ENCODE data around the gene DHRS7C. TPM values are rescaled to one million over a fixed set of nuclear protein-coding genes. Genes with fewer than 3 reads are reported as not detected.
A peak's percentile ranks its signal among the peaks of the same experiment; 100 is the strongest.

DHRS7C gene
- polyA plus RNA-seq (ENCODE audit: insufficient read length in 4 of 4): not detected

DNA sequence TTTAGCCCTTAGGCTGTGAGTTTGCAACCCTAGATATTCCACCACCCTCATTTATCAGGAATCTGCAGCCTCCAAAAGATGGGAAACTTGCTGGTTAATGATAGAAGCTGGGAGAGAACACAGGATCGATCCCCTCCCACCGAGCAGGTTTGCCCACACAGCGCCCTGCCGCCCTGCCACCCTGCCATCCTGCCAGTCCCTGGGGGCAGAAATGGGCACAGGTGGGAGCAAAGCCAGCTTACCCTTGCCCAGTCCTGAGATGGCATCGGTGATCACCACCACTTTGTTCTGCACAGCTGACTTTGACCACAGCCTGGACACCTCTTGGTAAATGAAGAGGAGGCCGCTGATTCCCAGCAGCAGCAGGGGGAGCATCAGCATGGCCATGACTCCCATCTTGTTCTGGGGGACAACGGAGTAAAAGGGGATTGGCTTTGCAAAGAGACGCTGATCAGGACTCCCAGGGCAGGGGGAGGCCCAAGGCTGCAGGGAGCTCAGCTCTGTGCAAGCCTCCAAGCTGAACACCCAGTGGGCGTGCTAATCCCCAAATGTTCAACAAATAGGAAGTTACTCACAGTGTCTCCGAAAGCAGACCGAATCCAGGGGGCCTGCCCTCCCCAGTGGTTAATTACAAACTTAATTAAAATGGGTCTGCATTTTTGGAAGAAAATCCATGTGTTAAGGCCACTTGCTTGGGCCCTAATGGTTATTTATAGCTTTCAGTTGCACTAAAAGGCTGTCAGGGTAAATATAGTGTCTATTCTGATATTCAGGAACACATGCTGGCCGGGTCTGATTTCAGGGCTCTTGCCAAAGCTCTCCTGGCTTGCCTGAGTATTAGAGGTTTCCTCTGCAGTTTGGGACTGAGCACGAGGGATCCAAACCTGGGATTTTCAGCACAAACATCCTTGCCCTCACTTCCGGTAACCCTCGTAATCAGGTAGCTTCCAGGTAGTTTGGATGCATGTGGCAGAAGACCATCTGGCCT lies at the start of gene DHRS7C:
Gene DHRS7C (minus strand): TSS at position 704 of the 988 bp plus-strand sequence. CDS start 308 bp downstream, at position 396.
- no peak for DNase-seq (ENCODE audit: low read depth in 4 of 4, low spot score in 3 of 4)

DNA sequence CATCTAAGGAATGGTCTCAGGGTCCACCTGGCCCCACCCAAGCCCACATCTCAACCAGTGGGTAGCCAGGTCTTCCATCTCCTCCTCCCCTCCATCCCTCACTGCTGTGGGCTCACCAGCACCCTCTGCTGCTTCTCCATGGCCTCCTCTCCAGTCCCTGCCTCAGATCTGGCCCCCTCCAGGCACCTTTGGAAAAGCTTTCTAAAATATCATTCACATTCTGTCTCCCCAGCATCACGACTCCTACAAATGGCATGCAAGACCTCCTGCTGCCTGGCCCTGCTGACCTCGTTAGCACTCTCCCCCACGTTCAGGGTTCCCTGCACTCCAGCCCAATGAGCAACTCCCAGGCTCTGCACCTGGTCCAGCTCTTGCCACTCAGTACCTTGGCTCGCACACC lies 48.0 kb upstream of the DHRS7C start:
- no peak for DNase-seq (ENCODE audit: low read depth in 4 of 4, low spot score in 3 of 4)

- no peak for DNase-seq (ENCODE audit: low read depth in 4 of 4, low spot score in 3 of 4)
Observed at GRCh38 chr17:9837551-9838471, 46.4 kb upstream of the DHRS7C start.

DNA sequence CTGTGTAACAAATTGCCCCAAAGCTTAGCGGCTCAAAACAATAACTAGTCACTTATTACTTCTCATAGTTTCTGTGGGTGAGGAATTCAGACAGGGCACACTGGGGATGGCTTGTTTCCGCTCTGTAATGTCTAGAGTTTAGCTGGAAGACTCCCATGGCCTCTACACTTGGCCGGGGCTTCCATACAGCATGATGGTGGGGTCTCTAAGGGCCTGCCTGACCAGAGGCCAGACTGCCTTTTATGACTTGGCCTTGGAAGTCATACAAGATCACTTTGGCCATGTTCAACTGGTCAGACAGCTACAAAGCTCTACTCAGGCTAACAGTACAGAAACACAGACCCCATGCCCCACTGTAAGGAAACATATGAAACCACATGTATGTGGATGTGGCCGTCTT lies 42.5 kb upstream of the DHRS7C start:
- no peak for DNase-seq (ENCODE audit: low read depth in 4 of 4, low spot score in 3 of 4)

DNA sequence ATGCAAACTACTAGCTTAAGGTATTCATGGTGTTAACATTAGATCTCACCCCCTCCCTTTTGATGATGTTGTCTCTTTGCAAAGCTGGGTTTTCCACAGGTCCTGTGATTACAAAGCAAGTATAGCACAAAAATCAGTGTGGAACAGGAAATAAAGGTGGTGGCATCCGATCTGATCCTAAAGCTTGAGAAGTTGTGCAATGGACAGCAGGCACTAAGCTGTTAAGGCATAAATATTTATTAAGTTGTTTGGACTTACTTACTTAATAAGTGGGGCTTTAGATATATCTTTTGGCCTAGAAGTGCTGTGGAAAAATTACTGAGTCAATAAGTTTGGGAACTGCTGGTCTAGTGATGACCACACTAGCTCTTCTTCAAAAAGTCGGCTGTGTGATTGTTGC lies 39.3 kb upstream of the DHRS7C start:
- no peak for DNase-seq (ENCODE audit: low read depth in 4 of 4, low spot score in 3 of 4)

DNA sequence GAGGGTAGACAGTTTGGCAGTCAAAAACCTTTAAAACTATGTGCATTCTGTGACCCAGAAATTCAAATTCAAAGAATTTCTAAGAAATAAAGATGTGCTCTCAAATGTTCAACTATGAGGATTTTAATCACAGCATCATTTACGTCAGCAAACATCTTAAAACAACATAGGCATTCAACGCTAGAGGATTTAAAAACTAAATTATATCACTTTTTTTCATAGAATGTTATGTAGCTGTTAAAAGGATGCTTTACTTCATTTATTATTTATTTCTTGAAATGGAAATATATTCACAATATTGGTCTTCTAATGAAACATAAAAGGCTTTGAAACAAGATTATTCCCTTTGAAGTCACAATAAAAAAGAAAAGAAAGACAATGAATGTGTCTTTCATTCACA lies 38.0 kb upstream of the DHRS7C start:
- no peak for DNase-seq (ENCODE audit: low read depth in 4 of 4, low spot score in 3 of 4)

GRCh38 chr17:9828296-9829295 lies 37.2 kb upstream of the DHRS7C start:
- DNase-seq (ENCODE audit: low read depth in 4 of 4, low spot score in 3 of 4): no peak

DNA sequence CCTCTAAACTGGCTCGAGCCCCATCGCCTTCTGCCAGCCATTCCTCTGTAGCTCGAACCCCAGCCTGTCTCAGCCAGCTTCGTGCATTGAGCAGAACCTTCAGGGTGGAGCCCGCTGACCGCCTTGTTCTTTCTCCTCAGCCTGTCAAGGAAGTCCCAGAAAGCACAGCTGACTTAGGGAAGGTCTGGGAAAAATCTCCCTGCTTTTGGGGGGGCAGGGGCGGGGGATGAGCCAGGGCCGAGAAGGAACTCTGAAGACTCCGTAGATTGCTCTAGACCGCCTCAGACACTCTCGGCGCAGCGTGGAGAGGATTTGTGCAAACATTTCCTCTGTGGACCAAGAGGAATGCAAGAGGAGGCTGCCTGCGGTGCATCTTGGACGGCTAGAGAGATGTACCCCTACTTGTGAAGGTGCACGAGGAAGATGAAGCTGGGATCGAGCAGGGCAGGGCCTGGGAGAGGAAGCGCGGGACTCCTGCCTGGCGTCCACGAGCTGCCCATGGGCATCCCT lies 34.3 kb upstream of the DHRS7C start, which contains the start of gene GLP2R:
Gene GLP2R (plus strand): TSS at position 284 of the 510 bp plus-strand sequence. CDS start 140 bp downstream, at position 424.
- DNase-seq (ENCODE audit: low read depth in 4 of 4, low spot score in 3 of 4): no peak

- no peak for DNase-seq (ENCODE audit: low read depth in 4 of 4, low spot score in 3 of 4)
Observed at GRCh38 chr17:9824797-9825338, 33.5 kb upstream of the DHRS7C start.

DNA sequence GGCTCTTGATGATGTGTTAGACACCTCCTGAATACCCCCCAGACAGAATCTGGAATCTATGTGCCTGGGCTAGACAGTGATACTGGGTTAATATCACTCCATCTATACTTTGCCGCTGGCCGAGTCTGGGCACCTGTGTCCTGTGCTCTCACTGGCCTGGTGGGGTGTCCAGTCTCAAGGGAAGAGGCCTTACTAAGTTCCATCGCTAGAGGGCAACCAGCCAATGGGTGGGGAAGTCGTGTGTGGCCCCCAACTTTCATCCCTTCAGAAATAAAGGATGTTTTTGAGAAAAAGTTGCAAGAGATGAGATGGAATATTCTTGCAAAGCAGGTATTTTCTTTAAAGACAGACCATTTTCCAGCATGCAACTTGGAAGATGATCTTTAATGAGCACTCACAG lies 32.7 kb upstream of the DHRS7C start:
- DNase-seq (ENCODE audit: low read depth in 4 of 4, low spot score in 3 of 4): no peak

- DNase-seq (ENCODE audit: low read depth in 4 of 4, low spot score in 3 of 4): no peak
Observed at GRCh38 chr17:9821921-9822320, 30.5 kb upstream of the DHRS7C start, which contains the start of gene GSG1L2. Gene GSG1L2 (minus strand): TSS chr17:9822079. CDS start chr17:9822071, 8 bp downstream.

DNA sequence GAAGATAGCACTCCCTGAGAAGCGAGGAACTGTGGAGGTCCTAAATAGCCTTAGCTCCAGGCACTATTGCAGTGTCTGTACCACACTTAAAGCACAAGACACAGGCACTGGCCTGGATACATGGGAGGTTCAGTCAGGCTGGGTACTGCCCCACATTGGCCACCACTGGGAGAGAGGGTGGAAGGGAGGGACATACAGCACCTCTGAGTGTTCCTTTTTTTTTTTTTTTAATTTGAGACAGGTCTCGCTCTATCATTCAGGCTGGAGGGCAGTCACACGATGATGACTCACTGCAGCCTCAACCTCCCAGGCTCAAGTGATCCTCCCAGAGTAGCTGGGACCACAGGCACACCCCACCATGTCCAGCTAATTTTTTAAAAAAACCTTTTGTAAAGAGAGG lies 29.1 kb upstream of the DHRS7C start:
- no peak for DNase-seq (ENCODE audit: low read depth in 4 of 4, low spot score in 3 of 4)

GRCh38 chr17:9818760-9819159 lies 27.4 kb upstream of the DHRS7C start:
- DNase-seq (ENCODE audit: low read depth in 4 of 4, low spot score in 3 of 4): no peak

DNA sequence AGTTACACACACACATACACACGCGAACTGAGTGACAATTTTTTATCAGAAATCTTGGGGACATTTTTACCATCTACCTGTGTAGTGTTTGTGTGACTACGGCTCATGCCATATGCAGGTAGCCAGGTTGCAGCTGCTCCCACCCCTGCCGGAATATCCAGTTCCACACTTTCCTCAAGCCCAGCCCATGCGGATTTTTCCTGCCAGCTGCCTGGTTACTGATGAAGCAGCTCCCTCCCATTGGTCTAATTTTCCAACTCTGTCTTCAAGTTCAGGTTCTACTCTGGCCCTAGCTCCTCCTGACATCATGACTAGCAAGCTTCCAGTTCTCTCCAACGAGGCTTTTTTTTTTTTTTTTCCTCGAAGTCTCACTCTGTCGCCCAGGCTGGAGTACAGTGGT lies 25.7 kb upstream of the DHRS7C start:
- DNase-seq (ENCODE audit: low read depth in 4 of 4, low spot score in 3 of 4): peak in 3 of 4 donors; percentile 28 to 40 (median 39)

DNA sequence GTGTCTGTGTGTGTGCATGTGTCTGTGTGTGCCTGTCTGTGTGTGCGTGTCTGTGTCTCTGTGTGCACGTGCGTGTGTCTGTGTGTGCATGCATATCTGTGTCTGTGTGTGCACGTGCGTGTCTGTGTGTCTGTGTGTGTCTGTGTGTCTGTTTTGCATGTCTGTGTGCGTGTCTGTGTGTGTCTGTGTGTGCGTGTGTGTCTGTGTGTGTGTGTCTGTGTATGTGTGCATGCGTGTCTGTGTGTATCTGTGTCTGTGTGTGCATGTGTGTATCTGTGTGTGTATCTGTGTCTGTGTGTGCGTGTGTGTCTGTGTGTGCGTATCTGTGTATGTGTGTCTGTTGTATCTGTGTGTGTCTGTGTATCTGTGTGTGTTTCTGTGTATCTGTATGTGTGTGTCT lies 25.1 kb upstream of the DHRS7C start:
- DNase-seq (ENCODE audit: low read depth in 4 of 4, low spot score in 3 of 4): no peak

DNA sequence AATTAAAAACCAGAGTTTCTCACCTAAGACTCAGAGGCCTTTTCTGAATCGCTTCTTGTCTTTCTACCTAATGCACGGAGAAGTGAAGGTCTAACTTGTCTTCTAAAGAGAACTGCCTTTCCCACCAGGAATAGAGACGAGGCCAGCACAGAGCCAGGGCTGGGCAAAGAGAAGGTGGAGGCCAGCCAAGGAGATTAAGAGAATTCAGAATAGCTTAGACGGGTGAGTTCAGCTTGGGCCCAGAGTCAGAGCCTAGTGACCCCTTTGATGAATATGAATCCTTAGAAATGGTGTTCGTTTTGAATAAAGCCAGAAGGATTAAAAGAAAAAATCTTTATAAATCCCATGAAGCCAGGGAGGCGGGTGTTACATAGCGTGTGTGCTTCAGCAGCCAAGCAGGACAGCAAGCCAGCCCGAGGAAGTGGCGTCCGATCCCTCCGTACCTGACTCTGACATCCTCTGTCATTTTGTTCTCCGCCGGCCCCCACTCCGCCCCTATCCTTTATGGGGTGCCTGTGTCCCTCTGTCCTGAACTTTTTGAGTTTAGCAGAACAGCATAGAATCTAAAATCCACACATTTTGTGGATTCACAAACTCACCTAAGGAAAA lies 23.0 kb upstream of the DHRS7C start:
- no peak for DNase-seq (ENCODE audit: low read depth in 4 of 4, low spot score in 3 of 4)

DNA sequence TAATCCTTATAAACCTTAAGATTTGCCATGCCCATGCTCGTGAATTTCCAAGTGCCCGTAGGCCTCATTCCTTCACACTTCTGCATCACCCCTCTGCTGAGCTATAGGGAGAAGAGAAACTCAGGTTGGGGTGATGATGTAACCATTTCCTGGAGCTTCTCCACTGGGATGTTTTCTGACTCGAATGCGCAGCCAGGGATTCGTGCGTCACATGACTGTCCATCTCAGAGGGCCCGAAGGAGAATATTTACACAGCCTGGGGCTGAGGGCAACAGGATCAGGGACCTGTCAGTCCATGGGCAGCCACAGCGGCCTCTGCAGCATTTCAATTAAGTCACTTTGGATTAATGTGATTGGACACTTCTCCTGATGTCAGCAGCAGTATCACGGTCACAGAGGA lies 21.8 kb upstream of the DHRS7C start:
- DNase-seq (ENCODE audit: low read depth in 4 of 4, low spot score in 3 of 4): no peak

DNA sequence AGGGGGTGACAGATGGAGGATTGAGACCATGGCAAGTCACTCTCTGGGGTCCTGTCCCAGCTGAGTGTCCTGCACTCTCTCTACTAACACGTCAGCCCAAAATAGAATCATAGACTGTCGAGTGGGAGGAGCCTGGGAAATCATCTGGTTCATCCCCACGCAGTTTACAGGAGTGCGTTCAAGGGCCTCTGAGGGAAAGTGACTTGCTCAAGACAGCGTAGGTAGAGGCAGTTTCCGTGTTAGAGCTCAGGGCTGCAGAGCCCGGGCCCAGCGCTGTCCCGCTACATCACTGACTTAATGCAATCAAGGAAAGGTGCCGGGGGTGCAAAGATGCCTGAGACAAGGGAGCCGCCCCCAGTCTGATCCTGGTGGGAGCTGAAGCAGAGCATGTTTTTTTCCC lies 20.1 kb upstream of the DHRS7C start:
- no peak for DNase-seq (ENCODE audit: low read depth in 4 of 4, low spot score in 3 of 4)

DNA sequence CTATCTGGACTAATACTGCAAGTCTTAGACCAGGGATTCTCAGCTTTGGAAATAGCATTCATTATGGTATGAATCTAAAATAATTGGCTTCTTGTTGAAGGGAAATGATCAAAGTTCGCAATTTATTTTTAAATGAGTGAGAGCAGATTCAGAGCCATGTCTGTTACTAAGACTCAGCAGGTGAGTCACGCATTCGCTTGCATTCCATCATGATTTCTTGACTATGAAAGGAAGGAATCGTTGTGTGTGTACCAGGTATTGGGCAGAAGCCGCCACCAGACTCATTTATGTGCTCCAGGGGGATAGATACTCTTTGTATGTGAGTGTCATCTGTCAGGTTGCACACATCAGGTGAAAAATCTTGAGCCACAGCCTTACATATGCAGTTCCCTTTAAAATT lies 19.7 kb upstream of the DHRS7C start:
- no peak for DNase-seq (ENCODE audit: low read depth in 4 of 4, low spot score in 3 of 4)
